WTC11 (cell line): ENCODE measurements around the gene ATXN7L2.

Experiments
- SP1 ChIP-seq: sonication (generic); formaldehyde crosslinking; conservative IDR thresholded peaks from 2 replicates; pipeline ENCODE4 v1.8.1; 2022; ENCODE audit warnings: missing genetic modification reagents
- TEAD4 ChIP-seq: sonication (generic); formaldehyde crosslinking; IDR thresholded peaks from 2 replicates; pipeline ENCODE4 v1.8.0; 2022; ENCODE audit warnings: mild to moderate bottlenecking, missing genetic modification reagents
- TF ChIP-seq, protein P1 (sequence below): fragments of 200-600 bp; IDR thresholded peaks from 2 replicates; pipeline ENCODE4 v1.8.0; 2022; ENCODE audit warnings: antibody characterized with exemption
- TF ChIP-seq, protein P2 (sequence below): sonication (generic); formaldehyde crosslinking; IDR thresholded peaks from 2 replicates; pipeline ENCODE4 v1.8.1; 2023; ENCODE audit warnings: mild to moderate bottlenecking, missing genetic modification reagents, moderate library complexity
- TF ChIP-seq, protein P3 (sequence below): sonication (generic); formaldehyde crosslinking; IDR thresholded peaks from 2 replicates; pipeline ENCODE4 v1.8.0; 2022; ENCODE audit warnings: mild to moderate bottlenecking, missing genetic modification reagents
- TF ChIP-seq, protein P4 (sequence below): sonication (generic); formaldehyde crosslinking; IDR thresholded peaks from 2 replicates; pipeline ENCODE4 v1.8.1; 2023; ENCODE audit warnings: mild to moderate bottlenecking, missing genetic modification reagents
- TF ChIP-seq, protein P5 (sequence below): sonication (generic); formaldehyde crosslinking; IDR thresholded peaks from 2 replicates; pipeline ENCODE4 v1.8.1; 2023; ENCODE audit warnings: mild to moderate bottlenecking, moderate library complexity, missing genetic modification reagents
- TF ChIP-seq, protein P6 (sequence below): sonication (generic); formaldehyde crosslinking; conservative IDR thresholded peaks from 2 replicates; pipeline ENCODE4 v1.8.1; 2022; ENCODE audit warnings: mild to moderate bottlenecking, missing genetic modification reagents
- TF ChIP-seq, protein P7 (sequence below): fragments of 250-450 bp; sonication (Bioruptor Pico); conservative IDR thresholded peaks from 2 replicates; pipeline ENCODE4 v1.9.0; 2021; ENCODE audit warnings: mild to moderate bottlenecking
- TF ChIP-seq, protein P8 (sequence below): sonication (generic); formaldehyde crosslinking; IDR thresholded peaks from 2 replicates; pipeline ENCODE4 v1.8.0; 2022; ENCODE audit warnings: mild to moderate bottlenecking, missing genetic modification reagents

DNA sequence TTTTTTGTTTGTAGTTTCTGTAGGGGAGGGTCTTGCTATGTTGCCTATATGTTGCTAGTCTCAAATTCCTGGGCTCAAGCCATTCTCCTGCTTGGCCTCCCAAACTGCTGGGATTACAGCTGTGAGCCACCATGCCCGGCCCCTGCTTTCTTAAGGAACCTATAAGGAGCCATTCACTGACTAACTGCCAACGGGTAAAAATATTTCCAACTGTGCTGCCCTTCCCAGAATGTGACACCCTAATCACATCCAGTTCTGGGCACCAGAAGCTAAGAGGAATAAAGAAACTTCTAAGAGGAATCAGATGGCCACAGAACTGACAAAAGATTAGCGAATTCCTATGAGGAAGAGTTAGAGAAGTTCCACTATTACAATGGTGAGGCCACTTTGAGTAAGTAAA is 10.9 kb upstream of the ATXN7L2 start:
- TF ChIP-seq, protein P1, sequence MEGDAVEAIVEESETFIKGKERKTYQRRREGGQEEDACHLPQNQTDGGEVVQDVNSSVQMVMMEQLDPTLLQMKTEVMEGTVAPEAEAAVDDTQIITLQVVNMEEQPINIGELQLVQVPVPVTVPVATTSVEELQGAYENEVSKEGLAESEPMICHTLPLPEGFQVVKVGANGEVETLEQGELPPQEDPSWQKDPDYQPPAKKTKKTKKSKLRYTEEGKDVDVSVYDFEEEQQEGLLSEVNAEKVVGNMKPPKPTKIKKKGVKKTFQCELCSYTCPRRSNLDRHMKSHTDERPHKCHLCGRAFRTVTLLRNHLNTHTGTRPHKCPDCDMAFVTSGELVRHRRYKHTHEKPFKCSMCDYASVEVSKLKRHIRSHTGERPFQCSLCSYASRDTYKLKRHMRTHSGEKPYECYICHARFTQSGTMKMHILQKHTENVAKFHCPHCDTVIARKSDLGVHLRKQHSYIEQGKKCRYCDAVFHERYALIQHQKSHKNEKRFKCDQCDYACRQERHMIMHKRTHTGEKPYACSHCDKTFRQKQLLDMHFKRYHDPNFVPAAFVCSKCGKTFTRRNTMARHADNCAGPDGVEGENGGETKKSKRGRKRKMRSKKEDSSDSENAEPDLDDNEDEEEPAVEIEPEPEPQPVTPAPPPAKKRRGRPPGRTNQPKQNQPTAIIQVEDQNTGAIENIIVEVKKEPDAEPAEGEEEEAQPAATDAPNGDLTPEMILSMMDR: no peak
- no peak for TF ChIP-seq SP1 (CRISPR knock-in tag)
- TF ChIP-seq, protein P2, sequence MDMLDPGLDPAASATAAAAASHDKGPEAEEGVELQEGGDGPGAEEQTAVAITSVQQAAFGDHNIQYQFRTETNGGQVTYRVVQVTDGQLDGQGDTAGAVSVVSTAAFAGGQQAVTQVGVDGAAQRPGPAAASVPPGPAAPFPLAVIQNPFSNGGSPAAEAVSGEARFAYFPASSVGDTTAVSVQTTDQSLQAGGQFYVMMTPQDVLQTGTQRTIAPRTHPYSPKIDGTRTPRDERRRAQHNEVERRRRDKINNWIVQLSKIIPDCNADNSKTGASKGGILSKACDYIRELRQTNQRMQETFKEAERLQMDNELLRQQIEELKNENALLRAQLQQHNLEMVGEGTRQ (CRISPR knock-in tag): no peak
- TF ChIP-seq, protein P3, sequence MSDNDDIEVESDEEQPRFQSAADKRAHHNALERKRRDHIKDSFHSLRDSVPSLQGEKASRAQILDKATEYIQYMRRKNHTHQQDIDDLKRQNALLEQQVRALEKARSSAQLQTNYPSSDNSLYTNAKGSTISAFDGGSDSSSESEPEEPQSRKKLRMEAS: no peak
- TF ChIP-seq, protein P4, sequence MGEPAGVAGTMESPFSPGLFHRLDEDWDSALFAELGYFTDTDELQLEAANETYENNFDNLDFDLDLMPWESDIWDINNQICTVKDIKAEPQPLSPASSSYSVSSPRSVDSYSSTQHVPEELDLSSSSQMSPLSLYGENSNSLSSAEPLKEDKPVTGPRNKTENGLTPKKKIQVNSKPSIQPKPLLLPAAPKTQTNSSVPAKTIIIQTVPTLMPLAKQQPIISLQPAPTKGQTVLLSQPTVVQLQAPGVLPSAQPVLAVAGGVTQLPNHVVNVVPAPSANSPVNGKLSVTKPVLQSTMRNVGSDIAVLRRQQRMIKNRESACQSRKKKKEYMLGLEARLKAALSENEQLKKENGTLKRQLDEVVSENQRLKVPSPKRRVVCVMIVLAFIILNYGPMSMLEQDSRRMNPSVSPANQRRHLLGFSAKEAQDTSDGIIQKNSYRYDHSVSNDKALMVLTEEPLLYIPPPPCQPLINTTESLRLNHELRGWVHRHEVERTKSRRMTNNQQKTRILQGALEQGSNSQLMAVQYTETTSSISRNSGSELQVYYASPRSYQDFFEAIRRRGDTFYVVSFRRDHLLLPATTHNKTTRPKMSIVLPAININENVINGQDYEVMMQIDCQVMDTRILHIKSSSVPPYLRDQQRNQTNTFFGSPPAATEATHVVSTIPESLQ (CRISPR knock-in tag): no peak
- TF ChIP-seq, protein P5, sequence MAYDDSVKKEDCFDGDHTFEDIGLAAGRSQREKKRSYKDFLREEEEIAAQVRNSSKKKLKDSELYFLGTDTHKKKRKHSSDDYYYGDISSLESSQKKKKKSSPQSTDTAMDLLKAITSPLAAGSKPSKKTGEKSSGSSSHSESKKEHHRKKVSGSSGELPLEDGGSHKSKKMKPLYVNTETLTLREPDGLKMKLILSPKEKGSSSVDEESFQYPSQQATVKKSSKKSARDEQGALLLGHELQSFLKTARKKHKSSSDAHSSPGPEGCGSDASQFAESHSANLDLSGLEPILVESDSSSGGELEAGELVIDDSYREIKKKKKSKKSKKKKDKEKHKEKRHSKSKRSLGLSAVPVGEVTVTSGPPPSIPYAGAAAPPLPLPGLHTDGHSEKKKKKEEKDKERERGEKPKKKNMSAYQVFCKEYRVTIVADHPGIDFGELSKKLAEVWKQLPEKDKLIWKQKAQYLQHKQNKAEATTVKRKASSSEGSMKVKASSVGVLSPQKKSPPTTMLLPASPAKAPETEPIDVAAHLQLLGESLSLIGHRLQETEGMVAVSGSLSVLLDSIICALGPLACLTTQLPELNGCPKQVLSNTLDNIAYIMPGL (CRISPR knock-in tag): no peak
- TF ChIP-seq, protein P6, sequence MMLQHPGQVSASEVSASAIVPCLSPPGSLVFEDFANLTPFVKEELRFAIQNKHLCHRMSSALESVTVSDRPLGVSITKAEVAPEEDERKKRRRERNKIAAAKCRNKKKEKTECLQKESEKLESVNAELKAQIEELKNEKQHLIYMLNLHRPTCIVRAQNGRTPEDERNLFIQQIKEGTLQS (CRISPR knock-in tag): no peak
- TF ChIP-seq, protein P7, sequence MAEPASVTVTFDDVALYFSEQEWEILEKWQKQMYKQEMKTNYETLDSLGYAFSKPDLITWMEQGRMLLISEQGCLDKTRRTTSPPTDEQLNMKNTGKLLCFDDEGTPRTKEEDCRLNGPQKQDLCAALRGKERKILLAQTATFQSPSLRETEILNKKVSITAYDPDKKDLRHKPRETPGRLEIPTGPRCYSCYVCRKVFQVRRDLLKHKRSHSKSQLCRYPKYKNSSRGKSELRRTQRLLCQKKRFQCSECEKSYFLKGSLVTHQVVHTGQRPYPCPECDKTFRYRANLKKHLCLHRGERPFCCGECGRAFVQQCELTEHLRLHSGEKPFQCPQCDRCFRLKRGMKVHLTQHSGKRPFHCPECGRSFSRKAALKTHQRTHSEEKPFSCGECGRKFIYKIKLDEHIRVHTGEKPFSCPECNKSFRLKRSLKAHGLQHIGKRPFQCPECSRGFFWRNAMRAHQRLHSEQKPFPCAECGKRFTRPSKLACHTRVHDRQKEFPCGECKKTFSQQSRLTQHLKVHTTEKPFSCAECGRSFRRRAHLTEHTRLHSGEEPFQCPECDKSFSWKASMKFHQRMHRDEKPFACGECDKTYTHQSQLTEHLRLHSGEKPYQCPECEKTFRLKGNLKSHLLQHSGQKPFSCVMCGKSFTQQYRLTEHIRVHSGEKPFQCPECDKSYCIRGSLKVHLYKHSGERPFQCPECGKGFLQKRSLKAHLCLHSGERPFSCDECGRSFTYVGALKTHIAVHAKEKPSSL (CRISPR knock-in tag): no peak
- TF ChIP-seq, protein P8, sequence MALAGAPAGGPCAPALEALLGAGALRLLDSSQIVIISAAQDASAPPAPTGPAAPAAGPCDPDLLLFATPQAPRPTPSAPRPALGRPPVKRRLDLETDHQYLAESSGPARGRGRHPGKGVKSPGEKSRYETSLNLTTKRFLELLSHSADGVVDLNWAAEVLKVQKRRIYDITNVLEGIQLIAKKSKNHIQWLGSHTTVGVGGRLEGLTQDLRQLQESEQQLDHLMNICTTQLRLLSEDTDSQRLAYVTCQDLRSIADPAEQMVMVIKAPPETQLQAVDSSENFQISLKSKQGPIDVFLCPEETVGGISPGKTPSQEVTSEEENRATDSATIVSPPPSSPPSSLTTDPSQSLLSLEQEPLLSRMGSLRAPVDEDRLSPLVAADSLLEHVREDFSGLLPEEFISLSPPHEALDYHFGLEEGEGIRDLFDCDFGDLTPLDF (CRISPR knock-in tag): no peak
- TF ChIP-seq TEAD4: no peak
